Iris pigment epithelial cell (primary cell): ENCODE measurements around the gene SH3RF3.
A peak's percentile ranks its signal among the peaks of the same experiment; 100 is the strongest.

Source experiments
- DNase-seq: peaks from one replicate; pipeline ENCODE4 v3.0.0-alpha.2; 2011; ENCODE audit warnings: low read depth

The SH3RF3 gene

DNA sequence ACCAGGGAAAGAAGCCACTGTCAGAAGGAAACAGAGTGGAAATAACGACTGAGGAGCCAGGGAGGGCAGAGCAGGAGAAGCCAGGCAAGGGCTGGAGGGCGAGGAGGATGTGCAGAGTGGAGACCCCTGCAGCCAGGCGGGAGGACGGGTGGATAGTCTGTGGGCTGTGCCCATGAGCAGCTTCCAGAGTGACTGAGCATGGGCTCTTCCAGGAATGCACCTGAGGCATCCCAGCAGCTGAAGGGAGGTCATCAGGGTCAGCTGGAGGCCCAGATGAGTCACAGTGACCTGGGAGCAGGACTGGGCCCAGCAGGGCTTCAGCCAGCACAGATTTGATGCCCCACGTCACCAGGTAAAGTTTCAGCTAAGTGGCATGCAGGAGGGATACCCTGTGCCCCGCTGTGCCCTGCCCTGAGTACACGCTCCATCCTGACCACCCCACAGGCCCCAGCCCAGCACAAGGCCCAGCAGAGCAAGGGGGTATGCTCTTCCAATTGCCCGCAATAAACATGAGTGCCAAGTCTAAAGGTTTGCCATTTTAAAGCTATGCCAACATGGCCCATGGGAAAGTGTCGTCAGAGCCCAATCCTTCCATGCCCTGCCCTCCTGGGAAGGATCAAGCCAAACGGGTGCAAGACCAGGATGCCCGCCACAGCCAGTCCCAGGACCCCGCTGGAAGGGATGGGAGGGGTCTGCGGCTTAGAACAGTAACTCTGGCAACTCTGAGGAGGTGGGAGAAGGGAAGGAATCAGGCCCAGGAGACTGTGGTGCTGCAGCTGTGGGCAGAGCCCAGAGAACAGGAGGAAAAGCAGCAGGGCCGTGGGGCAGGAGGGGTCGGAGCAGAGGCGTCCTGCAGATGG lies 399.1 kb downstream of the SH3RF3 start:
- DNase-seq, result no peak

DNA sequence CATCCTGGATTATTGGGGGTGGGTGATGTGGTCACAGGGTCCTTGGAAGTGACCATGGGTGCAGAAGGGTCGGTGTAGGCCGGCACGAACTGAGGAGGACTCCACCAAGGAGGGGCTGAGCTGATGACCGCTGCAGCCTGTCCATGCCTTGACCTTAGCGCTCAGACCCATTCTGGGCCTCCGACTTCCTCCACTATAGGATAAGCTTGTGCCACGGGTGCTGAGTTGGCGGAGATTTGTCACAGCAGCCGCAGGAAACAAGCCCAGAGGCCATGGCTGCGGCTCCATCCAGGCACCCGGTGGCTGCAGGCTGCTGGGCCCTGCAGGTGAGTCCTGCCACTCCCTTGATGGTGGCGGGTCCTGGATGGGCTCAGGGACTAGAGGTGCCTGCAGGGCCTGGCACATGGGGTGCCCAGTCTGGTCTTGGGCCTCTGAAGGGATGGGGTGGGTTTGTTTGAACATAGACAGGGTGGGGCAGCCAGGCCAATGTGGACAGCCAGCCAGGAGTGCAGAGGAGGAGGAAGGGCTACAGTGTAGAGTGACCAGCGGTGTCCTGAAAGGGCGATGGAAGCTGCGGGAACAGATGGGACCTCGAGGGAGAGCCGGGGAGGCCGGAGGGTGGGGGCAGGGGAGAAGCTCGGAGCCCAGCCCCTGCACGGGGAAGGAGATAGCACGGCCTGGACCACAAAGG lies 400.0 kb downstream of the SH3RF3 start:
- no peak for DNase-seq

DNA sequence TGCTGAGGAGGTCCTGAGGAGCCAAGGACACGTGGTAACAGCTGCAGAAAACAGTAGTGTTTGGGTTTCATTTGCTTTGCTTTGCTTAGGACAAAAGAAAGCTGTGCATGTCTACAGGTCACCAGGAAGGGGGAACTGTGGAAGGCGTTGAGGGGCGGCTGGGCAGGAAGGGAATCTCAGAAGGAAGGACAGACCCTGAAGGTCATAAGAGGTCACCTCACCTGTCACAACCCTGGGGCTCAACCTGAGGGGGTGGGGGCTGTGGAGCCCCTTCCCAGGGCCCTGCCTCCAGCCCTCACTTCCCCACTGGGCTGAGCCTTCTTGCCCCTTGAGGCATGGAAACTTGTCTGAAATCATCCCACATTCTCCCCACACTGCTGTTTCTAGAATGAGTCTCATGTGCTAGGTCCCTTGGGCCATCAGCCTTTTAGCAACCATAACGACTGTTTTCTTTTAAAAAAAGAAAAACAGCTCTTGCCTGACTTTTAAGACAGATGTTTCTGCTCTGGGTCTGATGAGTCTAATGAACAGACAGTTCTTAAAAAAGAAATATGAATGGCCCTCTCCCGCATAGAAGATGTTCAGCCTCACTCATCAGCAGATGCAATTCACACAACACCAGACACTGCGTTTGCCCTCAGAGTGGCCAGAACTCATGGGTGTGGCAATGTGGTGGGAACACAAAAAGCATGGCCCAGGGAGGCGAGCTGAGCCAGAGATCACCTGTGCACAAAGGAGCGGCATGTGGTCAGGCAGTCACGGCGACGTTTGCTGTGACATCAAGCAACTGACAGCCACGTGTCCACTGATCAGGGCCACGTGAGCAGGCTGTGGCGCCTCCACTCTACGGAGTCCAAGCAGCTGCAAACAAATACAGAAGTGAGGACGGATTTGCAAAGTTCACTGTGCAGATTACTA lies 400.8 kb downstream of the SH3RF3 start:
- no peak for DNase-seq

DNA sequence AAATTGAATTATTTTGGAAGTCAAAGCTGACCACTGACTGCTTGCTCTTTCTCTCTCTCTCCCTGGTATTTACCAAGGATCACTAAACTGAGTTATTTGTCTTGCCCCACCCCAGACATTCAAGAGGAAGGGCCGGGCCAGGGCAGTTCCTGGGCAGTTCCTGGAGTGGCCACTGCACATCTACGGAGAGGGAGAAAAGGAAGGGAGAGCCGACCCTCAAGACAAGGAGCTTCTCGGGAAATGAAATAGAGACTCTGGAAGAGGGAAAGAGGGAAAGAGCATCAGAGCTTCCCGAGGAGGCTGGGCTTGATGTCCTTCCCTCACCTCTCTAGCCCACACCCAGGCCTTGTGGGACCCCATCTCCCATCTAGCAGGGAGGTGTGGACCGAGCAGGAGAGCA lies 401.7 kb downstream of the SH3RF3 start:
- no peak for DNase-seq

DNA sequence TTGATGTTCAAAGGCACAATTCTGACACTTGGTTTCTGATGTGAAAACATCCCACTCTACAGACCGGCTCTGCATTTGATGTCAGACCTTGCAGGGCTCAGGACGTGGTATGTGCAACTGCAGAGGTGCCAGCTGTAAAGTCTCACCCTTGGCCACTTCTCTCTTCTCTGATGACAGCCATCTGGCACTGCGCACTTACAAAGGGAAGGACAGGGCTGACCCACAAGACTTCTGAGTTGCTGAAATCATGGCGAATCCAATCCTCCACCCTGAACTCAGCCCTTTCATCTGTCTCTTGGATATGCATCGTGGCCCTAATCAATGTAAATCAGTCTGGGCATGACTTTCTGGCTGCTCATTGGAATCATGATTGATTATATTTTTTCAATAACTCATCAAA lies 402.2 kb downstream of the SH3RF3 start:
- no peak for DNase-seq

DNA sequence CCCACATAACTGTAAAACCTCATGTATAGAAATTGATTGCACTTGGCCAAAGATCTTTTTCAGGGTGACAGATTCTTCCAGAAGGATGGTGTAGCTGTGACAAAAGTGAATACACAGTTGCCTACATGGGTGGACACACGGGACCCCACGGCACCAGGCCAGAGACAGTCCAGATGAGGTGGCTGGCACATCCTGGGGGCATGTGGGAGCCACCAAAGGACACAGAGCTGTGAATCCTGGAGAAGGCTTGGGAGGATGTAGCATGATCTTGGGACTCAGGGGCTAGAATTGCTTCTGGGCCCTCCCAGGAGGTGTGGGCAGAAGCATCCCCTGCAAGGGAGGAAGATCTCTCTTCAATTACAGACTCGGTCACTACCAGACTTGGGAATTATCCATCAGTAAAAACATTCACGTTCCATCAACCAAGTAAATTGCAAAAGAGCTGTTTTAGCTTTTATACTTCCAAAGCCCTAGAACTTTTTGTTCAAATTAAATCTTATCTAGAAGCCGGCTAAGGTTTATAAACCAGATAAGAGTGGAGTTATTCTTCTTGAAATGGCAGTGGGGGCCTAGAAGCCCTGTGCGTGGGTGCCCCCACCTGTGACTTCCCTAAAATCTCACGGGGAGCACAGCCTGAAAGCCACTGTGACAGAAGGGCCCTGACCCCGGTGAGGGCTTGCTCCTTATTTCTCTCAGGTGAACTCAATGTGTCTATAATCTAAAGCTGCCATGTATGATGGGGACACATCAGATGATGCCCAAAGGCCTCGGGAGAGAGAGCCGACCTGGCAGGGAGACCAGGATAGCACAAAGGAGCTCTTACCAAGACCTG lies 403.1 kb downstream of the SH3RF3 start:
- no peak for DNase-seq

DNA sequence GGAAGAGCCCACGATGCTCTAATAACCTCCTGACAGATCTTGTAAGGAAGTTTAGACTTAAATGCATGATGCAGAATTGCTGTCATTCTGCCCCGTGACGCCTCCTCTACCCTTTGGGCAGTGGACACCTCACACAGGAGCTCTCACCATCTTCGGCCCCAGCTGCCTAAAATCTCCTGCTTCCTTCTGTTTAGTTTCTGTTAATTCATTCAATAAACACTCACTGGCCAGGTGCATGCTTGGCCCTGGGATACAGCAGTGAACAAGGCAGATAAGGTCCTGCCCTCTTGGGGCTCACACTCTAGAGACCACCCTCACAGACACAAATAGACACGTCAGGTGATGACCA lies 403.7 kb downstream of the SH3RF3 start:
- DNase-seq, result no peak

DNA sequence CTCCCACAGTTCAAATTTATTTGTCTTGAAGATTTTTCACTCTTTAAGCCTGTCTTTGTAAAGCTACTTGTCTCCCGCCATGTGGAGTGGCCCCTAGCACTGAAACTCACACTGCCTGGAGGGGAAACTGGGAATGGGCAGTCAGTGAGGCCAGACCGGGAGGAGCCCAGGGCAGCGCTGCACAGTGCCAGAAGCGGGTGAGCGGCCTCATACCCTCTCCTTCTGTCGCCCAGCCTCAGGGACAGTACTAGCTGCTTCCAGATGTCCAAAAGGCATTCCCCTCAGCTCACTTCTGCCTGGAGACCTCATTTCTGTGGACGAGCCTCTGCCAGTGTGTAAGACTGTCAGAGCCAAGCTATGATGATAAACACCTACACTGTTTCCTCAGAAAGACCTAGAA lies 404.8 kb downstream of the SH3RF3 start:
- DNase-seq, result no peak

DNA sequence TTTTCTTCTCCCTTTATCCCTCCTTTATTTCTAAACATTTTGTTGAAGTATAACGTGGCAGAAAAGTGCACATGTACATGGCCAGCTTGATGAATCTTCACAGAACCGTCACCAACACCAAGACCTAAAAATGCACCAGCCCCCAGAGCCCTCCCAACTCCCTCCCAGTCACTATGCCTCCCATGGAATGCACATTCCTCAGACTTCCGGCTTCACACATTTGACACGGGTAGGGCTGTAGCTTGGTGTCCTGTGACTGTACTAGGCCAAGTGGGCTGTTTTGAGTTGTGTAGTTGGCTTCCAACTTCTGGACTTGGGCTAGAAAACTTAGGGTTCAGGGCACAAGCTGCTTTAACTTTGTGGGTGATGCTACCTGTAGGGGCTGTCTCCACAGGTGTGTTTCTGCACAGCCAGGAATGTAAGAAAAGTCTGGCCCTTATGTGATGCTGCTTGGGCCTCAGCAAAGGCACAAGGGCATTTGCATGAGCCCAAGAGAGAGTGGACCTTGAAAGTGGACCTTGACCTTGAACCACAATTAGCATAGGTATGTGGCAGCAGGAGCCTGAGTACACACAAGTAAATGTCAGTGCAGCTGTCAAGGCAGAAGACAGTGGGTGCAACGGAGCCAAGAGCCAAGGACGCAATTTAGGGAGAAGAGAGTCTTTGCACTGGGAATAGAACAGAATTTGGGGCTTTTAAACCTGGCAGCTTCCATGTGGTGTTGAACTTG lies 406.4 kb downstream of the SH3RF3 start:
- DNase-seq, result no peak

DNA sequence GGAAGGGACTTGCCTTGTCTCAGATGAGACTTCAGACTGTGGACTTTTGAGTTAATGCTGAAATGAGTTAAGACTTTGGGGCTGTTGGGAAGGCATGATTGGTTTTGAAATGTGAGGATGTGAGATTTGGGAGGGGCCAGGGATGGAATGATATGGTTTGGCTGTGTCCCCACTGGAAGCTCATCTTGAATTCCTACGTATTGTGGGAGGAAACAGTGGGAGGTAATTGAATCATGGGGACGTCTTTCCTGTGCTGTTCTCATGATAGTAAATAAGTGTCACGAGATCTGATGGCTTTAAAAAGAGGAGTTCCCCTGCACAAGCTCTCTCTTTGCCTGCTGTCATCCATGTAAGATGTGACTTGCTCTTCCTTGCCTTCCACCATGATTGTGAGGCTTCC lies 407.6 kb downstream of the SH3RF3 start:
- peak; percentile 44 for DNase-seq

DNA sequence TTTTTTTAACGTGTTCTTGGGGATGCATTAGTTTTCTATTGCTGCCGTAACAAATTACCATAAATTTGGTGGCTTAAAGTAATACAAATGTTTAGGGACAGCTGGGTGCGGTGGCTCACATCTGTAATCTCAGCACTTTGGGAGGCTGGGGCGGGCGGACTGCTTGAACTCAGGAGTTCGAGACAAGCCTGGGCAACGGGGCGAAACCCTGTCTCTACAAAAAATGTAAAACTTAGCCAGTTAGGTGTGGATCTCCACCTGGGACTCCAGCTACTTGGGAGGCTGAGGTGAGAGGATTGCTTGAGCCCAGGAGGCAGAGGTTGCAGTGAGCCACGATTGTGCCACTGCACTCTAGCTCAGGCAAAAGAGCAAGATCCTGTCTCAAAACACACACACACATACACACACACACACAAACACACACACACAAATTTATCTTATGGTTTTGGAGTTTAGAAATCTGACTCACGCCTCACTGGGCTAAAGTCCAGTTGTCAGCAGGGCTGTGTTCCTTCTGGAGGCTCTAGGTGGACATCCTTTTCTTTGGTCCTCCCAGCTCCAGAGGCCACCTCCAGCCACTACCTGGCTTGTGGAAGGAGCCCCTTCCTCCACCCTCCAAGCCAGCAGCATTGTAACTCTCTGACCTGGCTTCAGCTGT lies 408.7 kb downstream of the SH3RF3 start:
- DNase-seq, result peak; percentile 46

DNA sequence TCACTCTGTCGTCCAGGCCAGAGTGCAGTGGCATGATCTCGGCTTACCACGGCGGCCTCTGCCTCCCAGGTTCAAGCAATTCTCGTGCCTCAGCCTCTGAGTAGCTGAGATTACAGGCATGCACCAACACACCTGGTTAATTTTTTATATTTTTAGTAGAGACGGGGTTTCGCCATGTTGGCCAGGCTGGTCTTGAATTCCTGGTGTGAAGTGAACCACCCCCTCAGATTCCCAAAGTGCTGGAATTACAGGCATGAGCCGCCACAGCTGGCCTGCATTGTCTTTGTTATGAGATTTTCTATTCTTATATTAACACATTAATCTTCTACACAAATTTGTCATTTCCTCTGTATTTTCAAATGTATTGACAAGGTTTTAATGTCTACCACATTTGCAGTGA lies 409.5 kb downstream of the SH3RF3 start:
- no peak for DNase-seq

DNA sequence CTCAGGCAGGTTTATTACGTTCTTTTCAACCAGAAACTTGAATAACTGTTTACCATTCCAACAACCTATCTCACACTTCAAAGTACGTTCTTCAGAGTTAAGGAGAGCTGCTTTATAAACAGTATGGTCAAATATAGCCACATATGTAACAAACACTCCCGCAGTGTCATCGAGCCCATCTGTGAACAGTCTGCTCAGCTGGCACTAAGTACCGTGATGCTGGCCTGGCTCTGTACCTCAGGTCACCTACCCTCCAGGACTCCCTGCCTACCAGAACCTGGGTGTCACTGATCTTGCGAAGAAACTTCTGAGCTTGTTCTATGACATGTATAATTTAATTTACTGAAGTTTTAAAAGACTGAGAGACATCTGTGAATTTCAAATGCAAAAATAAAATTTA lies 413.4 kb downstream of the SH3RF3 start:
- no peak for DNase-seq

DNA sequence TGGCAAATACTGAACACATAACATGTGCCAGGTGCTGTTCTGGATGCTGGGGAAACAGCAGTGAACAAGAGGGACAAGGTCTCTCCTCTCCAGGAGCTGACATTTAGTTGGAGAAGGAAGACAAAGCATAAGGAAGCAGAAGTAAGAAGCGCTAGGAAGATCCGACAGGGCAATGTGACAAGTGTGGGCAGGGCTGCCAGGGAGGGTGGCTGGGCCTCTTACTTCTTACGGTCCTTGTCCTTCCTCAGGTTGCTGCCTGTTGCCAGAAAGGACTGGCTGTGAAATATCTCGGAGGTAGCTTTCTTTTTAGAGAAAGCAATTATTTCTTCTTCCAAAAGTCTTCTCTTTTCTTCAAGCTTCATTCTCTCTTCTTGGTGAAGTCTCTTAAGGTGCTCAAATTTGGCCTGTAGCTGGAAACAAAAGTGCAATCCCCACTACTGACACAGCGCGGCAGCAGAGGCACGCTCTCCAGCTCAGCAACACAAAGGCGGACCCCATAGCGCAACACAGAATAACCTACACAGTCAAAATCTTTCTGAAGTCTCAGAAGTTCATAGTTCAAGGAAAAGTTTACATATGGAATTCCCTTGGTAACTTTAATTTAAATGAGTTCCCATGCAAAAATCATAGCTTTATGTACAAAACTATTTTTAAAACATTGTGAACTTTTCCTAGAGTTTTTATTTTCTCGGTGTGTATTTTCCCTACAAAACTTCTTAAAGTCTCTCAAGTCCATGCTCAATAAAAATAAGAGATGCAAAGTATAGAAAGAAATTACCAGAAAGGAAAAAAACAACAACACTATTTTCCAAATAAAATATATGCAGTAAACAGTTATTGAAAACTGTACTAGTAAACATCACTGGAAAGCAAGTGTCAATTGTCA lies 417.1 kb downstream of the SH3RF3 start:
- peak; percentile 65 for DNase-seq

DNA sequence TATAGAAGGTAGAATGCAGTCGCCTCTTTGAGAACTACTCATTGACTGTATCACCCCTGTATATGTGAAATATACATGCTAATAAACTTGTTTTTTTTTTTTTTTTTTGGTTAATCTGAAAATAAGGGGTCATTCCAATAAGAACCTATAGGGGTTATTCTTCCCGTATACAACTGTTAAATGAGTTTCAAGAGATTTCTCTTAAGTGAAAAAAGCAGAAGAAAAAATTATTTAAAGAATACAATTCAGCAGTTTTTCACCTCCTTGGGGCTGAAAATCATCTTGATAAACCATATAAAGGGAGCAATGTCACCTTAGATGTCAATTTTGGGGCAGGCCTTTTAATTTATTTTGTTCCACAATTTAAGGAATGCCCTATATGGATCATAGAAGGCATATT lies 418.3 kb downstream of the SH3RF3 start:
- no peak for DNase-seq

DNA sequence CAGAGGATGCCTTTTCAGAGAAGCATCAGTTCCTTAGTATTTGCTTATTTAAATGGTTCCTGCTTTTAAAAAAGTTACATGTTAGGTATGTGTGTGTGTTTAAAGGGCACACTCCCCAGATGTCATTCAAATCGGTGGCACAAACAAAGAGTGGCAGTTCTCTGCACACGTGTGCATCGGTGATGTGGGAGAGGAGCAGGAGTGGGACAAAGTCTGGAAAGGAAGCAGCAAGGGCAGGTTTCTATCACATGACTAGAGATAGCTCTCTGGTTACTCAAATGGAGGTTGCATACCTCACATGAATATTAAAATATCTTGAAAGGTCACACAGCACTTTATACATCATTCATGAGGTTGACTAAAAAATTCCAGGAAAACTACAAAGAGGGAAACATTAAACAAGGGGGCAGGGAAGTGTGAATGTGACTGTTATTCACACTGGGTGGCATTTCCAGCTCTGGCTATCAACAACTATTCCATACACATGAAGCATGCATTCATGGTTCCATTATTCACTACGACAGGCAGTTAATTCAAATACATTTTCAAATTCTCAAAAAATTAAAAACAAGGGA lies 420.1 kb downstream of the SH3RF3 start:
- DNase-seq, result no peak
